Astrocyte (in vitro differentiated cells and primary cell): Measurements from ENCODE around the gene PDE8A. TPM values are rescaled to one million over a fixed set of nuclear protein-coding genes. Genes with fewer than 3 reads are reported as not detected.
"Not testable (repeated sequence)": the region's sequence is repeated elsewhere in the genome, so short reads cannot be mapped to it uniquely, and the experiment has no call there.

ENCODE experiments used
- DNase-seq: peaks from one replicate; pipeline ENCODE4 v3.0.0-alpha.2; 2010; ENCODE audit warnings: low read depth
- FAIRE-seq: peaks from 2 replicates; lab custom pipeline; 2011; peaks lifted over from hg19 to GRCh38; lab: Jason Lieb, UNC
- H2AFZ ChIP-seq: 2 replicates; pipeline ENCODE4 v1.6.0; 2012; ENCODE audit warnings: low read depth, low read length, inconsistent platforms
- H3K27ac ChIP-seq: 2 replicates; pipeline ENCODE4 v1.5.1; 2011; ENCODE audit warnings: low read depth, low read length, inconsistent platforms
- H3K27me3 ChIP-seq: 2 replicates; pipeline ENCODE4 v1.6.0; 2011; ENCODE audit warnings: low read length, inconsistent platforms; ENCODE audit not compliant: insufficient read depth
- H3K36me3 ChIP-seq: 2 replicates; pipeline ENCODE4 v1.5.1; 2011; ENCODE audit warnings: low read length, inconsistent platforms; ENCODE audit not compliant: insufficient read depth
- H3K4me1 ChIP-seq: 2 replicates; pipeline ENCODE4 v1.5.1; 2011; ENCODE audit warnings: low read length, inconsistent platforms; ENCODE audit not compliant: insufficient read depth
- H3K4me2 ChIP-seq: 2 replicates; pipeline ENCODE4 v1.6.0; 2012; ENCODE audit warnings: low read length, inconsistent platforms
- H3K4me3 ChIP-seq: 2 replicates; pipeline ENCODE4 v1.5.1; 2011; ENCODE audit warnings: low read depth, mild to moderate bottlenecking, low read length, inconsistent platforms; ENCODE audit not compliant: insufficient read depth
- H3K79me2 ChIP-seq: 2 replicates; pipeline ENCODE4 v1.6.0; 2012; ENCODE audit warnings: mild to moderate bottlenecking, low read length, inconsistent platforms; ENCODE audit not compliant: insufficient read depth
- H3K9ac ChIP-seq: 2 replicates; pipeline ENCODE4 v1.6.0; 2012; ENCODE audit warnings: mild to moderate bottlenecking, low read length, inconsistent platforms
- H3K9me3 ChIP-seq: 2 replicates; pipeline ENCODE4 v1.5.1; 2012; ENCODE audit warnings: low read depth, mild to moderate bottlenecking, low read length, inconsistent platforms; ENCODE audit not compliant: insufficient read depth
- H4K20me1 ChIP-seq: 2 replicates; pipeline ENCODE4 v1.6.0; 2012; ENCODE audit warnings: low read length, inconsistent platforms; ENCODE audit not compliant: insufficient read depth
- H3K27ac Mint-ChIP-seq: one replicate; pipeline ENCODE4 v1.8.0; 2021; ENCODE audit warnings: mild to moderate bottlenecking, mixed read lengths; ENCODE audit not compliant: unreplicated experiment
- H3K27me3 Mint-ChIP-seq: one replicate; pipeline ENCODE4 v1.8.0; 2021; ENCODE audit warnings: low read depth, mixed read lengths; ENCODE audit not compliant: unreplicated experiment
- H3K36me3 Mint-ChIP-seq: one replicate; pipeline ENCODE4 v1.8.0; 2021; ENCODE audit warnings: low read depth, mixed read lengths; ENCODE audit not compliant: unreplicated experiment
- H3K4me1 Mint-ChIP-seq: one replicate; pipeline ENCODE4 v1.8.0; 2021; ENCODE audit warnings: low read depth, mixed read lengths; ENCODE audit not compliant: unreplicated experiment
- H3K4me3 Mint-ChIP-seq: one replicate; pipeline ENCODE4 v1.8.0; 2021; ENCODE audit warnings: mild to moderate bottlenecking, moderate library complexity, mixed read lengths; ENCODE audit not compliant: unreplicated experiment
- H3K9me3 Mint-ChIP-seq: one replicate; pipeline ENCODE4 v1.8.0; 2021; ENCODE audit warnings: mild to moderate bottlenecking, mixed read lengths; ENCODE audit not compliant: unreplicated experiment
- CTCF ChIP-seq: IDR thresholded peaks from 2 replicates; pipeline ENCODE4 v1.5.1; 2011; ENCODE audit warnings: low read depth, mild to moderate bottlenecking, inconsistent platforms, low read length, moderate library complexity; ENCODE audit not compliant: insufficient read depth
- EZH2 ChIP-seq: IDR thresholded peaks from 2 replicates; pipeline ENCODE4 v1.6.1; 2012; ENCODE audit warnings: mild to moderate bottlenecking, low read length, inconsistent platforms; ENCODE audit not compliant: insufficient read depth
- total RNA-seq: library from RNA; stranded (reverse); gene quantifications from 2 replicates; pipeline ENCODE4 v1.2.1, GENCODE V29; 2021

The PDE8A gene
- total RNA-seq, 1 donor from 2014 or later, result 18.0 TPM

DNA sequence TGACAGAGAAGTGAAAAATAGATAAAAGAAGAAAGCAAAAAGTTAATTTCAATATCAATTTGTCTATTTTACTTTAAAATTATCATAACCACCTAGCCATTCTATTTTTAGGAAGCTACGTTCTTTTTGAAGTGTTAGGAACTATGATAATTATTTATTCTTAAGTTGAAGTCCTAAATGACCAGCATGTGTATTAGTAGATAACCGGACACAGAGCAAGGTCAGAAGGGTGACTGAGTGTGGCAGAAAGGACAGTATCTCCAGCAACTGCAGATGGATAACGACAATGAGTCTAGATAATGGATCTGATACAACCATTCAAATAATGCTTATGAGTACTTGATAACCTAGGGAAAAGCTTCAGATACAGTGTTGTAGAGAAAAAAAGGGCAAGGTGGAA lies 198.0 kb downstream of the PDE8A start:
- H3K27ac ChIP-seq, result no peak overlapping the region
- H3K27me3 ChIP-seq, result no peaks in the 10 kb centered on the region
- no peak for FAIRE-seq

DNA sequence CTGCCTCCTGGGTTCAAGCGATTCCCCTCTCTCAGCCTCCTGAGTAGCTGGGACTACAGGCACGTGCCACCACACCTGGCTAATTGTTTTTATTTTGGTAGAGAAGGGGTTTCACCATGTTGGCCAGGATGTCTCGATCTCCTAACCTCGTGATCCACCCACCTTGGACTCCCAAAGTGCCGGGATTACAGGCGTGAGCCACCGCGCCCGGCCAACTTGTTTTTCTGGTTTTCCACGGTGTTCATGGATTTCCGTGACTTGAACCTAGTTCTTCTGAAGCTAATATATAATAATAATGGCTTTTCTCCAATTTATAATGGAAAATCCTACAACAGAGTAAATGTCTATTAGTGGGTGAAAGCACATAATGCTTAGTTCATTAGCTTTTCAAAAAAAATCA lies 203.7 kb downstream of the PDE8A start:
- not testable (repeated sequence) for H3K27me3 Mint-ChIP-seq, H3K9me3 ChIP-seq, H3K27ac ChIP-seq, H2AFZ ChIP-seq, H3K27ac Mint-ChIP-seq, H3K9ac ChIP-seq, H3K36me3 Mint-ChIP-seq, H3K4me1 Mint-ChIP-seq, DNase-seq, H3K27me3 ChIP-seq, H3K4me1 ChIP-seq, H3K4me3 Mint-ChIP-seq, H3K79me2 ChIP-seq, H3K4me3 ChIP-seq, FAIRE-seq, H4K20me1 ChIP-seq, H3K4me2 ChIP-seq, H3K9me3 Mint-ChIP-seq, H3K36me3 ChIP-seq

More for the DNA sequence above, 198.0 kb downstream of the PDE8A start:
- Mint-ChIP-seq H3K9me3 (no peaks in the 10 kb centered on the region), H3K4me3 (no peak overlapping the region), H3K36me3 (no peaks in the 10 kb centered on the region), H3K27ac (no peak overlapping the region), H3K4me1 (peaks cover 6% of the 10 kb centered on the region), H3K27me3 (peaks cover 8% of the 10 kb centered on the region)
- TF ChIP-seq CTCF (no peak), EZH2 (no peak)
- H3K79me2 ChIP-seq, result no peaks in the 10 kb centered on the region
- H3K9me3 ChIP-seq, result no peaks in the 10 kb centered on the region
- H2AFZ ChIP-seq, result no peak overlapping the region
- peaks cover 6% of the 10 kb centered on the region for H3K4me1 ChIP-seq
- H3K9ac ChIP-seq, result no peak overlapping the region
- no peak overlapping the region for H3K4me3 ChIP-seq
- no peaks in the 10 kb centered on the region for H4K20me1 ChIP-seq
- H3K36me3 ChIP-seq, result no peaks in the 10 kb centered on the region
- H3K4me2 ChIP-seq, result no peak overlapping the region
- no peak for DNase-seq

GRCh38 chr15:85188171-85188577 lies 206.5 kb downstream of the PDE8A start:
- H3K9ac ChIP-seq, H3K9me3 Mint-ChIP-seq, DNase-seq, H3K27me3 Mint-ChIP-seq, H3K4me1 Mint-ChIP-seq, H4K20me1 ChIP-seq, H3K27ac ChIP-seq, FAIRE-seq, H3K4me1 ChIP-seq, H3K36me3 Mint-ChIP-seq, H3K79me2 ChIP-seq, H3K4me3 Mint-ChIP-seq, H3K4me3 ChIP-seq, H3K36me3 ChIP-seq, H3K27ac Mint-ChIP-seq, H3K4me2 ChIP-seq, H2AFZ ChIP-seq, H3K27me3 ChIP-seq, H3K9me3 ChIP-seq: not testable (repeated sequence)

Other genes starting within 250 kb of the PDE8A start
- 25.1 and 25.5 TPM in 2 replicates for gene ZNF592, start 233.3 kb upstream of the PDE8A start, total RNA-seq
- gene ALPK3, start 164.5 kb upstream of the PDE8A start, total RNA-seq, result 6.8 and 9.1 TPM in 2 replicates
- not detected in 2 replicates for gene SLC28A1, start 97.2 kb upstream of the PDE8A start, total RNA-seq